ENCODE measurements around the gene ADAMTS9. TPM values are rescaled to one million over a fixed set of nuclear protein-coding genes. Genes with fewer than 3 reads are reported as not detected.

ADAMTS9 gene
- polyA plus RNA-seq, 1 donor from 2014 or later, result 0.32 TPM

DNA sequence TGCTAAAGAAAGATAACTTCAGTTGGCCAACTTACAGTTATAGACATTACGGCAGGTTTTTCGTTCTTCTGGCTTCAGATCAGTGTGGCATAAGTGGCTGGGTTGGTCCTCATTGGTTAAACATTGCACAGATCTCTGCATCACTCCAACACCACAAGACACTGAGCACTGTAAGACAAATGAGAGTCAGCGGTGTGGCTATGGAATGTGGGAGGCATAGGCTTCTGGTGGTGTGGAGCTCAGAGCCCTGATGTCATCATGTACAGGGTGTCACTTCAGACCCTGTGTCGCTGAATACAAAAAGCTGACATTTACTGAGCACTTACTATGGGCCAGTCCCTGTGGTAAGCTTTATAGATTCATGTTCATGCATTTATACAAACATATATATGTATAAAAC is 146.0 kb downstream of the ADAMTS9 start:
- Histone ChIP-seq H3K27ac (ENCODE audit: low read length) (no peak overlapping the region), H3K36me3 (ENCODE audit: insufficient read depth, low read length) (no peaks in the 10 kb centered on the region), H3K4me2 (ENCODE audit: low read length) (no peak overlapping the region), H3K9ac (ENCODE audit: low read length) (no peak overlapping the region), H3K4me3 (ENCODE audit: low read length) (no peak overlapping the region), H3K79me2 (replicated peaks; ENCODE audit: insufficient read depth, low read length) (no peaks in the 10 kb centered on the region), H2AFZ (ENCODE audit: low read depth, low read length) (no peak overlapping the region), H3K27me3 (ENCODE audit: insufficient read depth, low read depth, low read length) (no peaks in the 10 kb centered on the region), H4K20me1 (ENCODE audit: insufficient read depth) (no peaks in the 10 kb centered on the region), H3F3A (ENCODE audit: insufficient read depth, low read length, poor library complexity, severe bottlenecking) (no peaks in the 10 kb centered on the region), H3K9me3 (ENCODE audit: low read length) (no peaks in the 10 kb centered on the region), H3K9me2 (ENCODE audit: insufficient read depth, low read length) (no peaks in the 10 kb centered on the region)
- TF ChIP-seq RAD21 (conservative IDR thresholded peaks at IDR 0.05), result no peak
- TF ChIP-seq, protein P1, sequence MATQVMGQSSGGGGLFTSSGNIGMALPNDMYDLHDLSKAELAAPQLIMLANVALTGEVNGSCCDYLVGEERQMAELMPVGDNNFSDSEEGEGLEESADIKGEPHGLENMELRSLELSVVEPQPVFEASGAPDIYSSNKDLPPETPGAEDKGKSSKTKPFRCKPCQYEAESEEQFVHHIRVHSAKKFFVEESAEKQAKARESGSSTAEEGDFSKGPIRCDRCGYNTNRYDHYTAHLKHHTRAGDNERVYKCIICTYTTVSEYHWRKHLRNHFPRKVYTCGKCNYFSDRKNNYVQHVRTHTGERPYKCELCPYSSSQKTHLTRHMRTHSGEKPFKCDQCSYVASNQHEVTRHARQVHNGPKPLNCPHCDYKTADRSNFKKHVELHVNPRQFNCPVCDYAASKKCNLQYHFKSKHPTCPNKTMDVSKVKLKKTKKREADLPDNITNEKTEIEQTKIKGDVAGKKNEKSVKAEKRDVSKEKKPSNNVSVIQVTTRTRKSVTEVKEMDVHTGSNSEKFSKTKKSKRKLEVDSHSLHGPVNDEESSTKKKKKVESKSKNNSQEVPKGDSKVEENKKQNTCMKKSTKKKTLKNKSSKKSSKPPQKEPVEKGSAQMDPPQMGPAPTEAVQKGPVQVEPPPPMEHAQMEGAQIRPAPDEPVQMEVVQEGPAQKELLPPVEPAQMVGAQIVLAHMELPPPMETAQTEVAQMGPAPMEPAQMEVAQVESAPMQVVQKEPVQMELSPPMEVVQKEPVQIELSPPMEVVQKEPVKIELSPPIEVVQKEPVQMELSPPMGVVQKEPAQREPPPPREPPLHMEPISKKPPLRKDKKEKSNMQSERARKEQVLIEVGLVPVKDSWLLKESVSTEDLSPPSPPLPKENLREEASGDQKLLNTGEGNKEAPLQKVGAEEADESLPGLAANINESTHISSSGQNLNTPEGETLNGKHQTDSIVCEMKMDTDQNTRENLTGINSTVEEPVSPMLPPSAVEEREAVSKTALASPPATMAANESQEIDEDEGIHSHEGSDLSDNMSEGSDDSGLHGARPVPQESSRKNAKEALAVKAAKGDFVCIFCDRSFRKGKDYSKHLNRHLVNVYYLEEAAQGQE (IDR thresholded peaks at IDR 0.05; ENCODE audit: borderline replicate concordance), result no peak
- TF ChIP-seq MXI1 (conservative IDR thresholded peaks at IDR 0.05; ENCODE audit: poor library complexity, severe bottlenecking), result no peak
- no peak for TF ChIP-seq SMC3 (conservative IDR thresholded peaks at IDR 0.05; ENCODE audit: poor library complexity)

DNA sequence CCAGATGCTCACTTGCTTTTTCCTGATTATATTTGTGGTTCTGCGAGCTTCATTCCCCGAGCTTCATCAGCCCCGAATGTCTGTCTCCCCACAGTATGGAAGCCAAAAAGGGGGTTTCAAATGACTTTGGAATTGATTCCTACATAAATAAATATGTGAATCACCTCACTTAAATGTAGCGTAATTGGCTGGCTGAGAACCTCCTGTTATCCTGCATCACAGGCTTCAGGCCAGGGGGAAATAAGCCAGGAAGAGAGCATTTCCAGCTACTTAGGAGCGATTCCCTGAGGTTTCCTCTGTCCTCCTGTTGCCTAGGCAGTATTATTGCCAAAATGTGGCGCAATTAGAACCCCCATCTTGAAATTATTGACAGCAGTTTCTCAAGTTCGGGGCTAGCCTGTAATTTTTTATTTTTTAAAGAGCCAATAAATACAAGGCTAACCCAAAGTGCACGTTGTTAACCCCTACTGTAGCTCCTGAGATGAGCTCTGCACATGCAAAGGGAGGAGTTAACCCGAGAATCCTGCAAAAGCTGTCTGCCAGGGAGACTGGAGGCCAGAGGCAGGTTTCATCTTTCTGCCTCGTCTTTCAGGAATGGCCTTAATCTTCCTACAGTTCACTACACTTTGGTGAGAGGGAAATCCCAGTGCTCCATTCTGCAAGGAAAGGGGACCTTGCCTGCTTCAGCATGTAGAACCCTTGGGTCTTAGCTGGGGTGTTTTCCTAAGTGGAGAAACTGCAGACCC is 148.2 kb downstream of the ADAMTS9 start:
- no peaks in the 10 kb centered on the region for H3F3A ChIP-seq (ENCODE audit: insufficient read depth, low read length, poor library complexity, severe bottlenecking)
- no peaks in the 10 kb centered on the region for H4K20me1 ChIP-seq (ENCODE audit: insufficient read depth)
- no peaks in the 10 kb centered on the region for H3K79me2 ChIP-seq (replicated peaks; ENCODE audit: insufficient read depth, low read length)
- H3K27me3 ChIP-seq (ENCODE audit: insufficient read depth, low read depth, low read length), result no peaks in the 10 kb centered on the region
- H3K4me2 ChIP-seq (ENCODE audit: low read length), result no peak overlapping the region
- no peak overlapping the region for H3K27ac ChIP-seq (ENCODE audit: low read length)
- H3K4me3 ChIP-seq (ENCODE audit: low read length), result no peak overlapping the region
- no peak overlapping the region for H2AFZ ChIP-seq (ENCODE audit: low read depth, low read length)
- H3K9ac ChIP-seq (ENCODE audit: low read length), result no peak overlapping the region
- no peaks in the 10 kb centered on the region for H3K36me3 ChIP-seq (ENCODE audit: insufficient read depth, low read length)
- no peak for TF ChIP-seq EZH2 (IDR thresholded peaks at IDR 0.05; ENCODE audit: borderline replicate concordance, insufficient read depth, low read length, poor library complexity, severe bottlenecking)
- H3K9me3 ChIP-seq (ENCODE audit: low read length), result no peaks in the 10 kb centered on the region
- no peaks in the 10 kb centered on the region for H3K9me2 ChIP-seq (ENCODE audit: insufficient read depth, low read length)

DNA sequence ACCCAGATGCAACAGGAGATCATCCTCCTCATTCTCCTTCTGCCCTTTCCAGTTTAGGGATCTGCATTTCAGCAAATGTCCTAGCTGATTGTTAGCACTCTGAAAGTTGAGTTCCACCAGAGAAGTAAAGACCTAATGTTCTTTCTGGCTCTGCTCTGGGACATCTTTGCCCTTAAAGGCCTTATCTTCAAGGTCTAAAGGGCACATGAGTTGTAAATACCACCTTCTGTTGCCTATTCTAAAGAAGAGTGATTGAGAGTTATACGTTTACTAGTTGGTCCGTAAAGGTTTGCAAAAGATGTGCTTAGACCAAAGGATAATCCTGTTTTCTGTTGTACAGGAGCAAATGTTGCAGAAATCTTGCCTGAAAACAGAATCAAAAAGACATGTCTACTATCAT is 151.6 kb downstream of the ADAMTS9 start:
- no peak overlapping the region for H3K9ac ChIP-seq (ENCODE audit: low read length)
- H3K27ac ChIP-seq (ENCODE audit: low read length), result no peak overlapping the region
- H3K27me3 ChIP-seq (ENCODE audit: insufficient read depth, low read depth, low read length), result no peaks in the 10 kb centered on the region
- no peak overlapping the region for H3K4me3 ChIP-seq (ENCODE audit: low read length)
- no peaks in the 10 kb centered on the region for H3F3A ChIP-seq (ENCODE audit: insufficient read depth, low read length, poor library complexity, severe bottlenecking)
- no peaks in the 10 kb centered on the region for H4K20me1 ChIP-seq (ENCODE audit: insufficient read depth)
- no peak overlapping the region for H2AFZ ChIP-seq (ENCODE audit: low read depth, low read length)
- H3K79me2 ChIP-seq (replicated peaks; ENCODE audit: insufficient read depth, low read length), result no peaks in the 10 kb centered on the region
- no peaks in the 10 kb centered on the region for H3K36me3 ChIP-seq (ENCODE audit: insufficient read depth, low read length)
- no peak overlapping the region for H3K4me2 ChIP-seq (ENCODE audit: low read length)
- TF ChIP-seq POLR2AphosphoS5 (IDR thresholded peaks at IDR 0.05), result no peak
- TF ChIP-seq, protein P2, sequence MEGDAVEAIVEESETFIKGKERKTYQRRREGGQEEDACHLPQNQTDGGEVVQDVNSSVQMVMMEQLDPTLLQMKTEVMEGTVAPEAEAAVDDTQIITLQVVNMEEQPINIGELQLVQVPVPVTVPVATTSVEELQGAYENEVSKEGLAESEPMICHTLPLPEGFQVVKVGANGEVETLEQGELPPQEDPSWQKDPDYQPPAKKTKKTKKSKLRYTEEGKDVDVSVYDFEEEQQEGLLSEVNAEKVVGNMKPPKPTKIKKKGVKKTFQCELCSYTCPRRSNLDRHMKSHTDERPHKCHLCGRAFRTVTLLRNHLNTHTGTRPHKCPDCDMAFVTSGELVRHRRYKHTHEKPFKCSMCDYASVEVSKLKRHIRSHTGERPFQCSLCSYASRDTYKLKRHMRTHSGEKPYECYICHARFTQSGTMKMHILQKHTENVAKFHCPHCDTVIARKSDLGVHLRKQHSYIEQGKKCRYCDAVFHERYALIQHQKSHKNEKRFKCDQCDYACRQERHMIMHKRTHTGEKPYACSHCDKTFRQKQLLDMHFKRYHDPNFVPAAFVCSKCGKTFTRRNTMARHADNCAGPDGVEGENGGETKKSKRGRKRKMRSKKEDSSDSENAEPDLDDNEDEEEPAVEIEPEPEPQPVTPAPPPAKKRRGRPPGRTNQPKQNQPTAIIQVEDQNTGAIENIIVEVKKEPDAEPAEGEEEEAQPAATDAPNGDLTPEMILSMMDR (IDR thresholded peaks at IDR 0.05; ENCODE audit: poor library complexity, severe bottlenecking), result no peak
- TF ChIP-seq SMC3 (conservative IDR thresholded peaks at IDR 0.05; ENCODE audit: poor library complexity), result no peak
- no peak for TF ChIP-seq RAD21 (conservative IDR thresholded peaks at IDR 0.05)
- TF ChIP-seq EZH2 (IDR thresholded peaks at IDR 0.05; ENCODE audit: borderline replicate concordance, insufficient read depth, low read length, poor library complexity, severe bottlenecking), result no peak
- no peak for TF ChIP-seq MXI1 (conservative IDR thresholded peaks at IDR 0.05; ENCODE audit: poor library complexity, severe bottlenecking)
- TF ChIP-seq, protein P1 (IDR thresholded peaks at IDR 0.05; ENCODE audit: borderline replicate concordance), result no peak
- TF ChIP-seq EP300 (conservative IDR thresholded peaks at IDR 0.05; ENCODE audit: poor library complexity, severe bottlenecking), result no peak
- no peaks in the 10 kb centered on the region for H3K9me2 ChIP-seq (ENCODE audit: insufficient read depth, low read length)
- no peaks in the 10 kb centered on the region for H3K9me3 ChIP-seq (ENCODE audit: low read length)
